HG02970 (cell line): ENCODE results near the gene PHRF1.

ENCODE experiments used
- ATAC-seq: cut with Tn5 transposase; IDR thresholded peaks from one replicate; pipeline ENCODE4 v1.9.1; 2021; ENCODE audit warnings: mild to moderate bottlenecking, moderate library complexity, moderate number of reproducible peaks; ENCODE audit not compliant: unreplicated experiment, low FRiP score

The PHRF1 gene

DNA sequence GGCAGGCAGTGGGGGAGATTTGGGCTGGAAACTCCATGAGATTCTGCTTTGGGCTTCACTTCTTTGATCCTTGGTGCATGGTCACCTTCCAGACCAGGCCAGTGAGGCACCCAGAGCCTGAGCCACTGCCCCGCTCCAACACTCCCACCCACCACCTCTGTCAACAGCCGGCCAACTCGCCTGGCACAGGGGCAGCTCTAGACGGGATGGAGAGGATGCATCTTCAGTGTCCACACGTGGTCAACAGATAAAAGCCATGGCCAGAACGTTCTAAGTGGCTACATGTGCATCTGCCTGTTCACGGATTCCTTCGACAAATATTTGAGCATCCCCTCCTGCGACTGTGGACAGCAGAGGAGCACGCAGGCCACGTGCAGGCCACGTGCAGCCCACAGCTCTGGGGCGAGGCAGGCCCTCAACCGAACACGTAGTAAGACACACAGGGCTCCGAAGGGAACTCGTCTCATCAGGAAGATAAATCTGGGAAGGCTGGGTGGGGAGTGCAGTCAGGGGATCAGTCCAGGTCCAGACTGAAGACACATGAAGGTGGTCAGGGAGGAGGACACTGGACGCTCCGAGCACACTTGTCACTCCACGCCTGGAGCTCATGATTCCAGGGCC lies 37.7 kb upstream of the PHRF1 start:
- no peak for ATAC-seq

- ATAC-seq = no peak
Observed at GRCh38 chr11:539971-540481, 36.2 kb upstream of the PHRF1 start.

DNA sequence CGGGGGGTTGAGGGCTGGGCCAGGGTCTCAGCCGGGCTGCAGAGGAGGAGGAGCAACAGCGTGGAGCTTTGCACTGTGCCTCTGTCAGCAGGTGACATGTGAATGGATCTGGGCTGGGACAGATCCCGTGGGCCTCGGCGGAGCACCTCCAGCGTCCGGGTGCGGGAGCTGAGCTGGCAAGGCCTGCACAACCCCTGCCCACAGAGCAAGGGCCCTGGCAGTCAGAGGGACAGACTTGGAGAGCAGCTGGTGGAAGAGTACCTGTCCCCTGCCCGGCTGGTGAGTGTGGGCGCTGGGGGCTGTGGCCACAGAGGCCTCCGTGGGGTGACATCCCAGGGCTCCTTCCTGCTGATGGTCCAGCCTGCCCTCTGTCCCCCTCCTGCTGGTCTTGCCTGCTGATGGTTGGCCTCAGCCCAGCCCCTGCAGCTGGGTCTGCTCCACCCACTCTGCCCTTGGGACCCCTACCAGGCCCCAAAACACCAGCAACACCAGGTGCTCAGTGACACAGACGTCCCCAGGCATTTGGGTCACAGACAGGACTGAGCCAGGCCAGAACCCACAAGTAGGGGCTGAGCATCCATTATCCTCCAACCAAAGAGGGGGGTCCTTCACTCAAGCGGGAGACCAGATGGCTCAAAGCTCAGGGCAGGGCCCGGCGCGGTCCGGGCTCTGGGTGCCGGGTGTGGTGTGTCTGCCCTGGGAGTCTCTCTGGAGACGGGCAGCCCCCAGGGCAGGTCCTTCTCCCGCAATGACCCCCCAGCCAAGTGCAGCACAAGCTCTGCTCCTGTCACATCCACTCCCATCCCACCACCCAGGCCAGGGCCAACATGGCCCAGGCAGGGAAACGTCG lies 35.5 kb upstream of the PHRF1 start:
- ATAC-seq = no peak

- no peak for ATAC-seq
Observed at GRCh38 chr11:541433-541885, 34.8 kb upstream of the PHRF1 start.

DNA sequence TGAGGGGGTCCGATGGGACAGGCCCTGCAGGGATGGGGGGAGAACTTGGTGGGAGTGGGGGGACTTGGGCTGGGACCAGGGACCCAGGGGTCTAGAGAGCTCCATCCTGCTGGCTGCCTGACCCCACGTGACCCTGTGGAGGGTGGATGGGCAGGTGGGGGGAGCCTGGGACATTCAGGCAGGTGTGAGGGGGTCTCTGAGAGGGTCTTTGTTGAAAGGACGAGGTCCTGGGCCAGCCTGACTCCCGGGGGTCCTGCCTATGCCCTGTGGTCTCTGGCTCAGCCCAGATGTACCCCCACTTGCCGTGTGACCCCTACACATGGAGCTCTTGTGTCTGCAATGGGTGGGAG lies 31.5 kb upstream of the PHRF1 start:
- no peak for ATAC-seq

GRCh38 chr11:545171-545570 lies 31.1 kb upstream of the PHRF1 start:
- ATAC-seq = no peak

- ATAC-seq = no peak
Observed at GRCh38 chr11:548700-549603, 27.3 kb upstream of the PHRF1 start.

GRCh38 chr11:550021-550745 lies 26.1 kb upstream of the PHRF1 start:
- ATAC-seq = no peak

DNA sequence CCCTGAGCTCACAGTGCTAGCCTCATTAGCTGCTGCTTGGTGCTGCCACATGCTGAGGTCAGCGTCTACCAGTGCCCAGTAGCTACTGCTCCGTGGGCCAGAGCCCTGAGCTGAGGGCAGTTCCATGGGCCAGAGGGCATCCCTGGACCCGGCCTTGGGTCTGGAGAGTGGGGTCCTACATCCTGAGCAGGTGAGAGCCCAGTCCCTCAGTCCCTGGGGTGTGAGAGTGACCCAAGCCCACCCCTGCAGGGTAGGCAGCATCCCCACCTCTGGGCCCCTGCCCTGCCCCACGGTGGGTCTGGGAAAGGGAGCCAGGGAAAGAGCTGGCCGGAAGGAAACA lies 25.6 kb upstream of the PHRF1 start:
- no peak for ATAC-seq

DNA sequence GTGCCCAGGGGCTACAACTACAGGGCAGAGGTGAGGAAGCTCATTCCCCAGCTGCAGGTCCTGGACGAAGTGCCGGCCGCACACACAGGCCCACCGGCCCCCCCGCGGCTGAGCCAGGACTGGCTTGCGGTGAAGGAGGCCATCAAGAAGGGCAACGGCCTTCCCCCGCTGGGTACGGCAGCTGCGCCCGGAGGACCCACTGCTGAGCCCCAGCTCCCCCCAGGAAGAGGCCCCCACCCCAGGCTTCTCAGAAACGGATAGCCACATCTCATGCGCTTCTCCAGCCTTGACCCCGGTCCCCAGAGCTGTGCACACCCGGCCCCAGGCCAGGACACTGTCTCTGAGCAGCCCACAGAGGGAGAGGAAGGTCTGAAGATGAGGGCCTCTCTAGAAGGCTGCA lies 25.1 kb upstream of the PHRF1 start:
- no peak for ATAC-seq

GRCh38 chr11:551596-551995 lies 24.7 kb upstream of the PHRF1 start:
- ATAC-seq = no peak

- ATAC-seq = no peak
Observed at GRCh38 chr11:553083-553987, 22.9 kb upstream of the PHRF1 start.

DNA sequence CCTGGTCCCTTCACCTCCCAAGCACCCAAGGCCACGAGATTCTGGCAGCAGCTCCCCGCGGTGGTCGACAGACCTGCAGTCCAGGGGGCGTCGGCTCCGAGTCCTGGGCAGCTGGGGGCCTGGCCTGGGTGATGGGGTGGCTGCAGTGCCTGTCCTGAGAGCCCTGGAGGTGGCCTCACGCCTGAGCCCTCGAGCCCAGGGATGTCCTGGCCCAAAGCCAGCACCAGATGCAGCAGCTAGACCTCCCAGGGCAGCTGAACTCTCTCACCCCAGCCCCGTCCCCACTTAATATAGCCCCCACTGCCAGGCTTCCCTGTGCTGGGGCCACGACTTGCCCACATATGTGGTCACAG lies 22.3 kb upstream of the PHRF1 start:
- no peak for ATAC-seq

DNA sequence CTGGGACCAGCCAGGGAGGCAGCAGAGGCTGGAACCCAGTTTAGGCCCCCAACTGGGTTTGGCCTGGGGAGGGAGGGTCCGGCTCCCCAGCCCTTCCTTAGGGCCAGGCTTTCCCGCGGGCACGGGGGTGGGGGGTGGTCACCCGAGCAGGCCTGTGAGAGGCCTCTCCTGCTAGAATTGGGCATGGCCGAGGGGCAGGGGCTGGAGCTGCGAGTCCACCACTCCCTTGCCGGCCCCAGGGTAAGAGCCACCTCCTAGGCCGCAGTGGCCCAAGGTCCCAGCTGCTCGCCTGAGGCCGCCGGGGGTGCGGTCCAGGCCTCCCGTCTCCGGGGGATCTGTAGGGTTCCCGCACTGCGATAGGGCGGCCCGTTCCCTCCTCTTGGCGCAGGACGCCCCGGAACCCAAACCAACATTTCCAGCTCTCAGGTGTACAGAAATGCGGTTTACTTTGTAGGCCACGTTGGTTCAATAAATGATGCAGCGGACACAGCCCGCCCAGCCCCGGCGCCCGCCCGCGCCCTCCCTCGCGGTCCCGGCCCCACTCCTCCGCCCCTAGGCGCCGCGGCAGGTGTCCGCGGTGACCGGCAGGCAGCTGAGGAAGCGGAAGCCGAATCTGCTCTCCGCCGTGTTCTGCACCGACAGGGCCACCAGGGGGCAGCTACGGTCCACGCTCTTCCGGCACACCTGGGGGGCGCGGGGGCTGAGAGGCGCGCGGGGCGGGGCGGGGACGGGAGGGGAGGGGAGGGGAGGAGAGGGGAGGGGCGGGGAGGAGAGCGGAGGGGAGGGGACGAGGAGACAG lies 21.6 kb upstream of the PHRF1 start:
- no peak for ATAC-seq

DNA sequence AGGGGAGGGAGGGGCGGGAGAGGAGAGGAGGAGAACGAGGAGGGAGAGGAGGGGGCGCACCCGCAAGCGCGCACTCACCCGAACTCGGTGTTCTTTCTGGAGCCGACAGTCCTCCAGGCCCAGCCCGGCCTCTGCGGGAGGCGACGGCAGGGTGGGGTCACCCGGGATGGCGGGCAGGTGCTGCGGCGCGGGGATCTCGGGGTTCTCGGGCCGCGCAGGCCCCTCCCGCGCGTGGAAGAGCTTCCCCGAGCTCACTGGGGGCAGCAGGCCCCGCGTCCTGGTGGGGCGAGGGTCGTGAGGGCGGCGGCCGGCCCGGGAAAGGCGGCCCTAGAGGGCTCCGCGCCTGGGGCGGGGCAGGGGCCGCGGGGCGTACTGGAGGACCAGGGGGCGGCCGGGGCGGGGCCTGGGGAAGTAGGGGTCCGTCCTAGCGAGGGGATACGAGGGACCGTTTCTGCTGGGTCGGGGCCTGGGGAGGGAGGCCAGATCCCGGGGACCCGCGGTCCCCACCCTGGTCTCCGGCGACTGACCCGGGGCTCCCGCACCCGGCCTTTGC lies 21.0 kb upstream of the PHRF1 start:
- ATAC-seq = no peak

DNA sequence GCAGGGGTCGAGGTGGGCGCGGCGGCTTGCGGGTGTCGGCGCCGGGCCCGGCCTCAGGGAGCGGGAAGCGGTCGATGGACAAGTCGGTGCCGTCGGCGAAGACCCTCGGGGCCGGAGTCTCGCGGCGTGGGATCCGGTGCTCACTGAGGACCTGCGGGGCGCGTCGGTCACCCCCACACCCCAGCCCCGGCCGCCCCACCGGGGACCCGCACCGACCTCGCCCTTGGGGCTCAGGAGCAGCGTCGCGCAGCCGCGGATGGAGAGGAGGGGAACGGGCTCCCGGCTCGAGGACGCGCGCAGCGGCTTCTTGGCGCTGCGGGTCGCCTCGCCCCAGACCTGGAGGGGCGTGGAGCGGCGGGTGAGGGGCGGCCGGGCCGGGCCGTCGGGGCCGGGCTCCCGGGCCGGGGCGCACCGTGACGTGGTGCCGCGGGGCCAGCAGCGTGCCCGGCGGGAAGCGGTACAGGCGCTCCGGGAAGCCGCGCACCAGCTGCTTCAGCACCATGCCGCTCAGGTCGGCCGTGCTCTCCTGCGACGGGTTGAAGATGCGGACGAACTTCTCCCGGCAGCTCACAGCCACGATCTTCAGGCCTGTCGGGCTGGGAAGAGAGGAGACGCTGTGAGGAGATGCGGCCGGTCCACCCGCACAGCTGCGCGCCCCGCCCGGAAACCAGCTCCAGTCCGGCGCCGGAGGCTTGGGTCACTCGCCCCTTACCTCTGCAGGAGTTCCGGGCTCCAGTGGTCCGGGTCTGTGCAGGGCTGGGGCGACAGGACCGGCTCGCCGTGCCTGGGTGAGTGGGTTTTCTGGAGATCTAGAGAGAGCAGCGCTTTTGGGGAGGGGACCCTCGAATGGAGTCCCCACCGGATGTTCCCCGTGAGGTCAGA lies 20.2 kb upstream of the PHRF1 start:
- no peak for ATAC-seq

- ATAC-seq = no peak
Observed at GRCh38 chr11:556662-557256, 19.5 kb upstream of the PHRF1 start.
